ENCODE measurements around the gene TRIP6. TPM values are rescaled to one million over a fixed set of nuclear protein-coding genes. Genes with fewer than 3 reads are reported as not detected.
A peak's percentile ranks its signal among the peaks of the same experiment; 100 is the strongest.

The TRIP6 gene, protein sequence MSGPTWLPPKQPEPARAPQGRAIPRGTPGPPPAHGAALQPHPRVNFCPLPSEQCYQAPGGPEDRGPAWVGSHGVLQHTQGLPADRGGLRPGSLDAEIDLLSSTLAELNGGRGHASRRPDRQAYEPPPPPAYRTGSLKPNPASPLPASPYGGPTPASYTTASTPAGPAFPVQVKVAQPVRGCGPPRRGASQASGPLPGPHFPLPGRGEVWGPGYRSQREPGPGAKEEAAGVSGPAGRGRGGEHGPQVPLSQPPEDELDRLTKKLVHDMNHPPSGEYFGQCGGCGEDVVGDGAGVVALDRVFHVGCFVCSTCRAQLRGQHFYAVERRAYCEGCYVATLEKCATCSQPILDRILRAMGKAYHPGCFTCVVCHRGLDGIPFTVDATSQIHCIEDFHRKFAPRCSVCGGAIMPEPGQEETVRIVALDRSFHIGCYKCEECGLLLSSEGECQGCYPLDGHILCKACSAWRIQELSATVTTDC
- 66.6 and 75.5 TPM in 2 replicates for total RNA-seq (2022)
- percentile 74 among the genes with signal in this experiment for Bru-seq, nascent RNA
- BruChase-seq, experiment 1, labeled RNA remaining after a 2-hour chase: percentile 88 among the genes with signal in this experiment
- percentile 92 among the genes with signal in this experiment for BruChase-seq, experiment 2, labeled RNA remaining after a 6-hour chase
- long read RNA-seq, transcript TRIP6-201 (9 exons, 1,942 nt): major isoform, 190 of 239 reads
- long read RNA-seq, partial matches to known transcripts: 23 of 239 reads
- long read RNA-seq, other reads (novel, unspliced or antisense): 23 of 239 reads

GRCh38 chr7:100867040-100867775 is at the start of gene TRIP6:
Gene TRIP6 (plus strand): TSS chr7:100867387. CDS start chr7:100867498, 111 bp downstream.
- BruUV-seq (replicated peaks): TSS peak; percentile 77
- Histone ChIP-seq H3K27me3 (replicated peaks; ENCODE audit: control insufficient read depth, insufficient read depth, low read length) (no peaks in the 10 kb centered on the region), H3K9me3 (no peaks in the 10 kb centered on the region), H3K36me3 (ENCODE audit: control insufficient read depth, insufficient read depth, low read length) (no peaks in the 10 kb centered on the region), H3K4me1 (peaks cover 17% of the 10 kb centered on the region), H3K4me3 (ENCODE audit: low read depth, low read length) (peak within 1 kb of the TSS; percentile 45)
- Mint-ChIP-seq H3K9me3 (ENCODE audit: unreplicated experiment) (no peaks in the 10 kb centered on the region), H3K4me3 (ENCODE audit: unreplicated experiment) (peak within 1 kb of the TSS; percentile 75), H3K27ac (ENCODE audit: unreplicated experiment) (peak within 1 kb of the TSS; percentile 88), H3K36me3 (ENCODE audit: insufficient read depth, unreplicated experiment) (peaks cover 68% of the 10 kb centered on the region), H3K4me1 (ENCODE audit: low read depth, unreplicated experiment) (peaks cover 7% of the 10 kb centered on the region), H3K27me3 (ENCODE audit: insufficient read depth, unreplicated experiment) (no peaks in the 10 kb centered on the region)
- DNase-seq: peak; percentile 87 to 88
- ChIA-PET CTCF (no interaction called here), POLR2A (interaction anchor here (0.6 to 0.7 kb wide), 2 partner anchors 284 to 464 kb away, joined by 3 read pairs; no protein-coding TSS in a partner anchor)
- intact Hi-C loops (cut with micrococcal nuclease; ENCODE audit: unreplicated experiment): no loop called here
- TF ChIP-seq, protein P1, sequence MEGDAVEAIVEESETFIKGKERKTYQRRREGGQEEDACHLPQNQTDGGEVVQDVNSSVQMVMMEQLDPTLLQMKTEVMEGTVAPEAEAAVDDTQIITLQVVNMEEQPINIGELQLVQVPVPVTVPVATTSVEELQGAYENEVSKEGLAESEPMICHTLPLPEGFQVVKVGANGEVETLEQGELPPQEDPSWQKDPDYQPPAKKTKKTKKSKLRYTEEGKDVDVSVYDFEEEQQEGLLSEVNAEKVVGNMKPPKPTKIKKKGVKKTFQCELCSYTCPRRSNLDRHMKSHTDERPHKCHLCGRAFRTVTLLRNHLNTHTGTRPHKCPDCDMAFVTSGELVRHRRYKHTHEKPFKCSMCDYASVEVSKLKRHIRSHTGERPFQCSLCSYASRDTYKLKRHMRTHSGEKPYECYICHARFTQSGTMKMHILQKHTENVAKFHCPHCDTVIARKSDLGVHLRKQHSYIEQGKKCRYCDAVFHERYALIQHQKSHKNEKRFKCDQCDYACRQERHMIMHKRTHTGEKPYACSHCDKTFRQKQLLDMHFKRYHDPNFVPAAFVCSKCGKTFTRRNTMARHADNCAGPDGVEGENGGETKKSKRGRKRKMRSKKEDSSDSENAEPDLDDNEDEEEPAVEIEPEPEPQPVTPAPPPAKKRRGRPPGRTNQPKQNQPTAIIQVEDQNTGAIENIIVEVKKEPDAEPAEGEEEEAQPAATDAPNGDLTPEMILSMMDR (IDR thresholded peaks at IDR 0.05; ENCODE audit: insufficient read depth in 1 of 2, low read depth in 1 of 2, low read length in 1 of 2, severe bottlenecking in 1 of 2, unreplicated experiment in 1 of 2): no peak

DNA sequence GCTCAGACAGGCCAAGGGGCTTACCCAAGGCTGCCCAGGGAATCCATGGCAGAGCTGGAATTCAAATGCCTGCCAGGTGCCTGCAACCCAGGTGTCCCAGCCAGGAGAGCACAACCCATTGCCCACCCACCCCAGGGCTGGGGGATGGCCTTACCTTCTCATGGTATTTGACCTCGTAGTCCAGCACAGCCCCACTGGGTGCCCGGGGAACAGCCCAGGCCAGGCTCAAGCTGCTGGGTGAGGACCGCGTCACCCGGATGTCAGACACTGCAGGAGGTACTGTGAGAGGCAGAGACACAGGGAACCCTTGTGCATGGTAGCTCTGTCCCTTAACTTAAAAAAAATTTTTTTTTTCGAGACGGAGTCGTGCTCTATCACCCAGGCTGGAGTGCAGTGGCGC is 48.8 kb upstream of the TRIP6 start:
- ChIA-PET CTCF (interaction anchor here (0.7 kb wide), 1 partner anchor 9 kb away, joined by 5 read pairs; the partner anchor contains the start of gene EPHB4), POLR2A (interaction anchor here (0.6 kb wide), 1 partner anchor 192 kb away, joined by 3 read pairs; no protein-coding TSS in a partner anchor)
- intact Hi-C loops (cut with micrococcal nuclease; ENCODE audit: unreplicated experiment): no loop called here
- no peak overlapping the region for H3K27ac Mint-ChIP-seq (ENCODE audit: unreplicated experiment)
- no peaks in the 10 kb centered on the region for H3K9me3 Mint-ChIP-seq (ENCODE audit: unreplicated experiment)
- H3K4me1 Mint-ChIP-seq (ENCODE audit: low read depth, unreplicated experiment): no peaks in the 10 kb centered on the region
- H3K4me3 ChIP-seq (ENCODE audit: low read depth, low read length): no peak overlapping the region
- no TSS peak for BruUV-seq (replicated peaks)
- peaks cover 10% of the 10 kb centered on the region; the same call in 1 of the 2 replicates for H3K4me1 ChIP-seq
- no peaks in the 10 kb centered on the region for H3K27me3 ChIP-seq (replicated peaks; ENCODE audit: control insufficient read depth, insufficient read depth, low read length)
- H3K27me3 Mint-ChIP-seq (ENCODE audit: insufficient read depth, unreplicated experiment): no peaks in the 10 kb centered on the region
- no peaks in the 10 kb centered on the region for H3K9me3 ChIP-seq
- peaks cover 13% of the 10 kb centered on the region for H3K36me3 ChIP-seq (ENCODE audit: control insufficient read depth, insufficient read depth, low read length)
- no peak for DNase-seq
- no peak overlapping the region for H3K4me3 Mint-ChIP-seq (ENCODE audit: unreplicated experiment)
- peaks cover 99% of the 10 kb centered on the region for H3K36me3 Mint-ChIP-seq (ENCODE audit: insufficient read depth, unreplicated experiment)
- TF ChIP-seq, protein P1 (IDR thresholded peaks at IDR 0.05; ENCODE audit: insufficient read depth in 1 of 2, low read depth in 1 of 2, low read length in 1 of 2, severe bottlenecking in 1 of 2, unreplicated experiment in 1 of 2): no peak

- ChIA-PET POLR2A (no interaction called here), CTCF (interaction anchor here (0.7 kb wide), 1 partner anchor 8 kb away, joined by 5 read pairs; the partner anchor contains the start of gene EPHB4)
- TF ChIP-seq, protein P1 (IDR thresholded peaks at IDR 0.05; ENCODE audit: insufficient read depth in 1 of 2, low read depth in 1 of 2, low read length in 1 of 2, severe bottlenecking in 1 of 2, unreplicated experiment in 1 of 2): no peak
- intact Hi-C loops (cut with micrococcal nuclease; ENCODE audit: unreplicated experiment): no loop called here
- peak overlapping the region; percentile 46 for H3K27ac Mint-ChIP-seq (ENCODE audit: unreplicated experiment)
- Histone ChIP-seq H3K27me3 (replicated peaks; ENCODE audit: control insufficient read depth, insufficient read depth, low read length) (no peaks in the 10 kb centered on the region), H3K4me1 (peaks cover 6% of the 10 kb centered on the region; the same call in 1 of the 2 replicates), H3K9me3 (no peaks in the 10 kb centered on the region), H3K4me3 (ENCODE audit: low read depth, low read length) (no peak overlapping the region), H3K36me3 (ENCODE audit: control insufficient read depth, insufficient read depth, low read length) (peaks cover 13% of the 10 kb centered on the region)
- H3K27me3 Mint-ChIP-seq (ENCODE audit: insufficient read depth, unreplicated experiment): no peaks in the 10 kb centered on the region
- H3K9me3 Mint-ChIP-seq (ENCODE audit: unreplicated experiment): no peaks in the 10 kb centered on the region
- BruUV-seq (replicated peaks): no TSS peak
- DNase-seq: no peak
- no peaks in the 10 kb centered on the region for H3K4me1 Mint-ChIP-seq (ENCODE audit: low read depth, unreplicated experiment)
- H3K36me3 Mint-ChIP-seq (ENCODE audit: insufficient read depth, unreplicated experiment): peaks cover 99% of the 10 kb centered on the region
- no peak overlapping the region for H3K4me3 Mint-ChIP-seq (ENCODE audit: unreplicated experiment)
Measured at GRCh38 chr7:100818825-100819224, 48.4 kb upstream of the TRIP6 start.
